HG02852 (cell line): ENCODE data around the gene SERGEF.

Source experiments
- ATAC-seq: cut with Tn5 transposase; IDR thresholded peaks from one replicate; pipeline ENCODE4 v1.9.1; 2021; ENCODE audit warnings: mild to moderate bottlenecking, moderate library complexity; ENCODE audit not compliant: unreplicated experiment

SERGEF gene

DNA sequence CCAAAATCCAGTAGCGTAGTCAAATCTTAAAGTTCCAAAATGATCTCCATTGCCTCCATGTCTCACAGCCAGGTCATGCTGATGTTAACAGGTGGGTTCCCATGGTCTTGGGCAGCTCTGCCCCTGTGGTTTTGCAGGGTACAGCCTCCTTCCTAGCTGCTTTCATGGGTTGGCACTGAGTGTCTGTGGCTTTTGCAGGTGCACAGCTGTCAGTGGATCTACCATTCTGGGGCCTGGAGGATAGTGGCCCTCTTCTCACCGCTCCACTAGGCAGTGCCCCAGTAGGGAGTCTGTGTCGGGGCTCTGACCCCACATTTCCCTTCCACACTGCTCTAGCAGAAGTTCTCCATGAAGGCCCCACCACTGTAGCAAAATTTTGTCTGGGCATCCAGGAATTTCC is 145.5 kb downstream of the SERGEF start:
- ATAC-seq, result no peak

DNA sequence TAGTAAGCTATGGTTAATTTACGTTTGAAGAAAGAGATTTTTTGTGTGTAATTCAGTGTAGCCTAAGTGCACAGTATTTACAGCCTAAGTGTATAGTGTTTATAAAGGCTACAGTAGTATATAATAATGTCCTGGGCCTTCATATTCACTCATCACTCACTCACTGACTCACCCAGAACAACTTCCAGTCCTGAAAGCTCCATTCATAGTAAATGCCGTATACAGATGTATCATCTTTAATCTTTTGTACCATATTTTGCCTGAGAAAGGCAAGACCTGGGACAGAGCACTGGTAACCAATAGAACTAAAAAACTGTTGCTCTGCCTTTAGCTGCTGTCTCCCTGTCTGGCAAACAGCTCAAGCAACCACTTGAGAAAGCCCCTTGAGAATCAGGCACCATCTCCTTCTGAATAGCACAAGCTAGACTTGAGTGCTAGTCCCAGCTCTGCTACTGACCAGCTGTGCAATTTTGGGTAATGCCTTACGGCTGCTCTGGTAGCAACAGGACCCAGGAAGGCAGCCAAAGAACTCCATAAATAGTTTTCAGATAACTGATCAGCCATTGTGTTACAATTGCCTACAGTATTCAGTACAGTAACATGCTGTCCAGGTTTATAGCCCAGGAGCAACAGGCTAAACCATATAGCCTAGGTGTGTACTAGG is 146.9 kb downstream of the SERGEF start:
- ATAC-seq, result no peak

DNA sequence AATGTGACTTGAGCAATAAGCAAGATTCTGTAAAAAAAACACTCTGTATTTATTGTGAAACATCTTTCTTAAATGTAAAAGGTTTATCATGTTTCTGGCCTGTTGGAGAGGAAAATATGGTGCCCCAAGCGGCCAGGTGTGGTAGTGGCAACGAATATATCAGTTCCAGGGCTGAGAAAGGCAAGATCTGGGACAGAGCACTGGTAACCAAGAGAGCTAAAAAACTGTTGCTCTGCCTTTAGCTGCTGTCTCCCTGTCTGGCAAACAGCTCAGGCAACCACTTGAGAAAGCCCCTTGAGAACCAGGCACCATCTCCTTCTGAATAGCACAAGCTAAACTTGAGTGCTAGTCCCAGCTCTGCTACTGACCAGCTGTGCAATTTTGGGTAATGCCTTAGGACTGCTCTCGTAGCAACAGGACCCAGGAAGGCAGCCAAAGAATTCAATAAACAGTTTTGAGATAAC is 148.3 kb downstream of the SERGEF start:
- ATAC-seq, result no peak

DNA sequence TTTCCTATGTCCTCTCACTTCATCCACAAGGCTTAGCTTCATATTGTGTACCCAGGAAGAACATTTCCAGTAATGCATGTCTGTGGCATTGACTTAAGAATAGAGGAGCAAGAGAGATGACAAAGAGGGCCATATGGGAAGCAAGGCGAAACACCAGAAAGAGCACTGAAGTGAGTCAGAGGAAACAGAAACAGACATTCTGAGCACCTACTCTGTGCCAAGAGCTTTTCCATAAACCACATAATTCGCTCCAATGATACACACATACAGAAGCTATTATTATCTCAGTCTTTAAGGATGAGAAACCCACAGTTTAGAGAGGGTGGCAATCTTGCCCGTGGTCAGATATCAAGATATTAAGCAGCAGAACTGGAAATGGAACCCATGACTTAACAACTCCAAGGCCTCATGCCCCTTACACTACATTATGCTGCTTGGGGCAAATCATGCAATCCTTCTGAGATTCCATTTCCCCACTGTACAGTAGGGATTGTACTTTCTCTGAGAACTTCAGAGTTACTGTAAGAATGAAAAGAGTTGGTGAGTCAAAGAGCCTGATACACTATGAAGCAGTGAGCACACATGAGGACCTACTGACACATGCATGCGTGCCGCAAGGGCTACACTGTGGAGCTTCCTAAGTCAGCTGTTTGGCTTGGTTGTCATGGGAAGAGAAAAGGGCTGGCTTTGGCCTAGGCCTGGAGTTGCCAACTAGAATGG is 151.7 kb downstream of the SERGEF start:
- ATAC-seq, result no peak

DNA sequence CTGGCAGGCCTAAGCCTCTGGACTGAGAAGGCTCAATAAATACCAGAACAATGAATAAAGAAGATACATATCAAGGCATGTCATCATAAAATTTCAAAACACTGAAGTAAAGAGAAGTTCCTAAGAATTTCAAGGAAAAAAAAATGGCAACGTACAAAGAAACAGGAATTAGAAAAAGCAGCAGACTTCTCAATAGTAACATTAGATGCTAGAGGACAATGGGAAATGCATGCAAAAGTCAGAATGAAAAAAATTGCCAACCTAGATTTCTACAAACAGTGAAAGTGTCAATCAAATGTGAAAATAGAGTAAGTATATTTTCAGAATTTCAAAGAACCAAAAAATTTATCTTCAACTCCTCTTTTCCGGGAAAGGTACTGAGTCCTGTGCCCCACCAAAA is 153.3 kb downstream of the SERGEF start:
- ATAC-seq, result no peak

DNA sequence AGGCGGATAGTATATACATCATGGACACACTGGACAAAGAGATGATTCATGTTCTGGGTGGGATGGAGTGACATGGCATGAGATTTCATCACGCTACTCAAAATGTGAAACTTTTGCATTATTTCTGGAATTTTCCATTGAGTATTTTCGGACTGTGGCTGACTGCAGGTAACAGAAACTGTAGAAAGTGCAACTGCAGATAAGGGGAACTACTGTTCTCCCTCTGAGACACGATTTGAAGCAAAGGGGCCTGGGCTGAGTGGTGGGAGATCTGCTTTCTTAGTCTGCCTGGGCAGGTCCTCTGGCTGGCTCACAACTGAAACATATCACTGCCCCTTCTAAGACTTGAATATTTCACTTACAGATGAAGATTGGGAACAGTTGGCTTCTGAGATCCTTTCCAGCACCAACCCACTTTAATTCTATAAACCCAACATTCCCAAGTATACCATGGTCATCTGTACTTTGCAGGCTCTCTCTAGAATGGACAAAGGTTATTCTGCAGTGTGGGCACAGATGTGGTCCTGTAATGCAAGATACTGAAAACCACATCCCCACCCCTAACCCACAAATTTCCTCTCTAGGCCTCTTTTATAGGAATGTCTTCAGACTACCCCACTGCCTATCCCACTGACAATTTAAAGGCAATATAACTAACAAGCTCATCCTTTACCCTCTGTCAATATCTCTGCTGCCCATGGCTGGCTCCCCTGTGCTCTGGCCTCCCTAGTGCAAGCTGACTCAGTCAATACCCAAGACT is 157.1 kb downstream of the SERGEF start:
- no peak for ATAC-seq

DNA sequence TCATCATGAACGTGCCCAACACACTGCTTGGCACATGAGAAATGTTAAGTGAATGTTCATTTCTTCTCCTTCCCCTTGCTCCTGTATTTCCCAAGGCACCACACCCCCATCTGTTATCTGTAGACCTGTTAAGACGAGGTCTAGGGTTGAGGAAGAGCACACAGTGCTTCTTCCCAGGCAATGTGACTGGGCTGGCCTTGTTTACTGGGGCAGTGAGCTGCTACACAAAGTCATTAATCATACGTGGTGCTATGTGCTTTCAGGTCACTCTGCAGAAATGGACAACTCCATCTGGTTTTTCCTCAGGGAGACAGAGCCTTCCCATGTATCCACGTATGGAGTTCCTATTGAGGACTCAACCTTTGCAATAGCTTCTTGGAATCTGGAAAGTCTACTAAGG is 159.6 kb downstream of the SERGEF start:
- ATAC-seq, result no peak

DNA sequence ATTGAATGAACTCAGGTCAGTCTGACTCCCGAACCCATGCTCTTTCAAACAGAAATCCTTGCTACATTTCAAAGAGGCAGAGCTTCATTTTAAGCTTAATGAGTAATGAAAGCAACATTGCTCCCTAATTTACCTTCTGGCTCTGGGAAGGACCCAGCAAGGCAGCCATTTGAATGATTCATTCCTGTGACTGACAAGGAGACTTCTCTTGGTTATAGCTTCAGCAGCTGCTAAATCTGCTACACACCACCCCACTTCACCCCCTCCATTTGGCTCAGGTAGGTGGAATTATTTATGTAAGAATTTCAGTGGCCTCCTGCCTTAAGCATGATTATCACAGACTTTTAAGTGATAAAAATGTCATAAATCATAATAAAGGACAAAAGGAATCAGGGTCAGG is 160.6 kb downstream of the SERGEF start:
- no peak for ATAC-seq

DNA sequence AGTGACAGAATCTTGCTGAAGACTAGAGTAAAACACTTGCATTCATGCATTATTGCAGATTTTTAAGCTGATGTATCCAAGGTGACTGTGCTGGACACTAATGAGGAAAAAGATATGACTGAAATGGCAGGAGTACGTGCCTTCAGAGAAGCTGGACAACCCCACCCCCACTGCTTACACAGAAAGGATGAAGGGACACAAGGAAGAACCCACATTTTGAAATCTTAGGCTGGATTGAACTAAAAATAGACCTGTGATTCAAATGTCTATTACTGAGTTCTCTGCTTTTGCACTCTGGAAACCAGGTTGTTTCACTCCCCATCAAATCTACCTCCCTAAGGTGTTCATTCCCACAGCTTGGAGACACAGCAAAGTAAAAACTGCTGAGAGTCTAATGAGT is 161.2 kb downstream of the SERGEF start:
- no peak for ATAC-seq

DNA sequence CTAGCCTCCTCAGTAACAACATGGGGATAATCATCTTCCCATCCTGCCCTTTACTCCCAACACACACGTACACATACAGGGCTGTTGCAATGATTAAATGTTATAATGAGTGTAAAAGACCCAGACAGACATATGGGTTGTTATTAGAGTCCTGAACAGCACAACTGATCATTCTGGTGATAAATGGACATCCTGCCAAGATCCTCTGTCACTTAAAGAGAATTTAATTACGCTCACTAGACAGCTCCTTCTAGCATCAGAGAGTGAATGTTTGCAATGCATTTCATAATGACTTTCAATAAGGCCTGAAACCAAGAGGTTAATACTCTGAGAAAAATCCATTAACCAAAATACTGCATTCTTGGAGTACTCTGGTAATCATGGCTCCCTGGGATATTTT is 162.5 kb downstream of the SERGEF start:
- no peak for ATAC-seq

DNA sequence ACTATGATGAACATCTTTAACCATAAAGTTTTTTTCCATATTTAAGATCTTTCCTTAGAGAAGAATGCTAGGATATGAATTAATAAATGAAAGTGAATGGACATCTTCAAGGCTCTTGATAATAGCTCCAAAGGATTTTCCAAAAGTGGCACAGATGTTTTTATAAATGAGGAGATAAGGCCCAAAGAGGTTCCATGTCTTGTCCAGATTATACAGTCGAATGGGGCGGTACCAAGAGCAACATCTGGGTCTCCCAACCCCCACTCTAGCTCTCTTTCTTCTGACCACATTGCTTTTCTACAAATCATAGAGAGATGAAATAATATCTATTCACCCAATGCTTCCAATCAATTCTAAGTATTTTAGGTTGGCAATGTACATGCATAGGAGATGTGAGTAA is 164.1 kb downstream of the SERGEF start:
- no peak for ATAC-seq

DNA sequence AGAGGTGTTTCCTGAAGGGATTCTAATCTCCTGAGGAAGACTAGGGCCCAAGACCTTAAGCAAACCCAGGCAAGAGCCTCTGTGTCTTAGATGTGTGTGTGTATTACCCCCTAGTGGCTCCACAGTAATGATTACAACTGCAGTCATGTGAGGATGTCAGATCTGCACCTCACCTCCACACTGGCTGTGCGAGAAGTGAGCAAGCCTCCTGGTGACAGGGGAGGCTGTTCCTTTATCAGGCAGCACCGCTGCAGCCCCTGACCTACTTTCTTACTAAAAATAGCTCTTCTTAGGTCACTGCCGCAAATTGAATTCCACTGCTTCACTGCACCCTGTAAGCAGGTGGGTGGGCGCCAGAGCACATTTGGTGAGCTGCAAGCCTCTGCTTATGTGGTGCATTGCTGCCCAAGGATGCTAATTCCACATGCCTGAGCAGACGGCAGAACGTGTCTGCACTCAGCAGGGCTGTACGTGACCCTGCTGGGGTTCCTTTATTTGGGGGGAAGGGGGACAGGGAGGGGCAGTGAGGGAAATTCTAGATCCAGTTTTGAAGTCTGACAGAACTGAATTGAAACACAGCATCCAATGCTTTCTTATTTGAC is 165.9 kb downstream of the SERGEF start:
- ATAC-seq, result no peak

DNA sequence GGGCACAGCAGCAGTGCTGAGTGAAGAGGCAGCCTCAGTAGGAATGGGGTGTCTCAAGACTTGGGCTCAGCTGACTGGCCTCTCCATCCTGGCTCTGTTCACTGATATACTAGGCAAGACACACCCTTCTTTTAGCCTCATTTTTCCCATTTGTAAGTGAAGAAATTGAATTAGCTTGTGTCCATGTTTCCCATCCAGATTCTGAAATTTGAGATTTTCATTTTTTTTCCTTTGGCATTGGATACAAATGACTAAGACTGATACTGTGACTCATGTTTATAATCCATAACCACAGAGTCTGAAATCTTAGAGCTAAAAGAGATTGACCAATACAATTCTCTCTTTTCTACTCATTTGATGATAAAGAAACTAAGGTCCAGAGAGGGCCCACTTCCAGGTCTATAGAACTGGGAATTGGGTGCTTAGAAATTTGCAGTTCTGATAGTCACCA is 167.4 kb downstream of the SERGEF start:
- no peak for ATAC-seq

DNA sequence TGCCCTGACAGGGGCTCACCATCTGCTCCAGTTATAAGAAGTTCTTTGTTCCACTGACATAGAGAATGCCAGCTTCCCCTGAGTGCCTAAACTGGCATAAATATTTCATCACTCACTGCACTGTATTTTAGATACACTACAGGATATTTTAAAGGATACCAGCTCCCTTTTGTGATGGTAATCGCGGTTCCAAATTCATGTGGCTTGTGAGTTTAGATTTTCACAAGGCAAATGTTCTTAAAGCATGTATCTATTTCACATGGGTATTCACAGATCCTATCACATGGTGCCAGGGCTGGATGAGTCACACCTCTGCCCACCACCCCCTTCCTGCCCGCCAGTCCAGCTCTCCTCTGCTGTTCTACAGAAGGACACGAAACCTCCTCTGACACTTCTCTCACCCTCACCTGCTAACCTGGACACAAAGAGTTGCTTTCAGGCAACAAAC is 172.7 kb downstream of the SERGEF start:
- no peak for ATAC-seq

DNA sequence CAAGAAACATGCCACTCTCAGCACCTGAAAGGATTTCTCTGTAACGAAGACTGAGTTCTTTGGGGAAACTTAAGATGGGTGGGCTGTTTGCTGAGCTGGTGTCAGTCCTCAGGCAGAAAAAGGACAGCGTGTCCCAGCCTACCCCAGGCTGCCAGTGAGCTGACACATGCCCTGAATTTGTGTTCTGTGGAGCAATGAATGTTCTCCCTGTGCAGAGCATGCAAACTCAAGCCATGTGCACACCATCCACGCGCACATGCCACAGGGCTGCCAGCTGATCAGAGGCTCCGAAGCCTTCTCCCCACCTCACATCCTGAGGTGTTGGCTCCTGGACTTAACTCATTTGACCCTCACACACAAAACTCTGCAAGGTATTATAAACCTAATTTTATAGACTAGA is 173.4 kb downstream of the SERGEF start:
- ATAC-seq, result no peak

DNA sequence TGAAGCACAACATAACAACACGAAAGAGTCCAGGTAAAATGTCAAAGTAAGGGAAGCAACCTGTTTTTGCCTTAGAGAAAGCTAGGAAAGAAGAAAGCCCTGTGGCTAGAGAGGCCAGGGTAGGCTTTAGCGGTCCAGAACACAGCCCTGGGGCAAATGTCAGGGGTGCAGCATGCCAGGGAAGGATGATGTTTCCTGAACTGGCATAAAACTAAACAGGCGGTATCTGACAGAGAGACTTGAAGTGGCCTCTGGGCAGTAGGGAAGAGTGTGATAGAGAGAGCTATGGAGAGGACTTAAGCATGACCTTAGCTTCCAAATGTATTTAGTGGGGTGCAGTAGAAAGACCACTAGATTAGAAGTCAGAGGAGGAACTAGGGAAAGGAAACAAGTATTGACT is 174.7 kb downstream of the SERGEF start:
- no peak for ATAC-seq

DNA sequence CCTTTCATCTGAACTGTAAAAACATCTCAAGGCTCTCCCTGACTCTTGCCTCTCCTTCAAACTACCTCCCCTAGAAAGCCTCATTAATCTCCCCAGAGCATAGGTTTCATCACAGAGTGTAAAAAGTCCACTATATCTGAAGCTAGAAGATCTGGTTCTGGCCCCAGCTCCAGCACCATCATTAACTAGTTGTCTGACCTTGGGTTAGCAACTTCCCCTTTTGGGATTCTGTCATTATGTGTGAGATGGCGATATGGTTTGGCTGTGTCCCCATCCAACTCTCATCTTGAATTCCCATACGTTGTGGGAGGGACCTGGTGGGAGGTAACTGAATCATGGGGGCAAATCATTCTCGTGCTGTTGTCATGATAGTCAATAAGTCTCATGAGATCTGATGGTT is 181.0 kb downstream of the SERGEF start:
- ATAC-seq, result no peak

DNA sequence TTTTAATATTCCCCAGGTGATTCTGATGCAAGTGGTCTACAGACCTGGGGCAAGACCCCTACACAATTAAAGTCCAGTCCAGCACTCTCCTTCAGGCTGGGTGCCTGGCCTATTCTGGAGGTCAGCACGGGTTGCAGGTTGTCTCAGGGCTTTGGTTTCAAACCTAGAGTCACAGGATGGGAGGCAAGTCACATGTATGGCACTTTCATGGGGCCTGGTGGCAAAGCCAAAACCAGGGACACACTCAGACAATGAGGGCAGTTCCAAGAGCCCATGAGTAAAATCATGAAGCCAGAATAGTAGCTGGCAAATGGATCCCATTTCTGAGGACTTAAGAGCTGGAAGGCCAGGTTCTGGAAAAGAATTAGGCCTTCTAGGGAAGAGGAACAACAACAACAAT is 181.6 kb downstream of the SERGEF start:
- ATAC-seq, result no peak

DNA sequence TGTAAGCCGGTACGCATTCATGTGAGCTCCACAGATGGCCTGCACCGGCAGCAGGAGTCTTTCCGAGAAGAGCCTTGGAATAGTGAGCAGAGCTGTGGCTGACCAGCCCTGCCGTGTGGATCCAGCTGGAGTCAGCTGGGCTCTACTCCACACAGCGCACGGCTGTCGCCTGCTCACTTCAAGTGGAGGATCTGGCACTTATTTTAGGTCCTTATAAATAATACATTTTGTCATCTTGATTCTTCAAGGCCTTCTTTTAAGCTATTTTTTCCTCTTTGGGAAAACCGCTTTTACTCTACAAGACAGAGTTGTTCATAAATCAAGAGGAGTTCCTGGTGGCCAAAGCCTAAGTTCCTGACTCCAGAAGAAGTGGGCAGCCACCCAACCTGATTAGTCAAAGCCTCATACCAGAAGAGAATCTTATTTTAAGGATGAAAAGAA is 184.5 kb downstream of the SERGEF start:
- ATAC-seq, result no peak

DNA sequence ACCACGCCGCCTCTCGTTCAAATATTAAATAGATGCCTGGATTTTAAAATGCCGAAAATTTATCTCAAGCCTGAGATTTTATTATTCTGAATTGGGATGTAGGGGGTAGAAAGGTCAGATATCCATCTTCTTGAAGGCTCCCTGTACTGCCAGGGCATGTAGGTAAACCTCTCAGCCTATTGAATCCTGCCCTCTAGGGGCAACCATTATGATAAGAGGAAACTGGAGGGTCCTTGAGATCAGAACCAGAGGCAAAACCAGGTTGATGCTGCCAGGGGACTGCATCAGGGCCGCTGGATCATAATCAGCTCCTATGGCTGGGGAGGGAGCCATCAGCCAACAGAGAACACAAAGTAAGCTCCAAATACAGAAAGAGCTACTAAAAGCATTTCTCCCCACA is 185.8 kb downstream of the SERGEF start:
- no peak for ATAC-seq

DNA sequence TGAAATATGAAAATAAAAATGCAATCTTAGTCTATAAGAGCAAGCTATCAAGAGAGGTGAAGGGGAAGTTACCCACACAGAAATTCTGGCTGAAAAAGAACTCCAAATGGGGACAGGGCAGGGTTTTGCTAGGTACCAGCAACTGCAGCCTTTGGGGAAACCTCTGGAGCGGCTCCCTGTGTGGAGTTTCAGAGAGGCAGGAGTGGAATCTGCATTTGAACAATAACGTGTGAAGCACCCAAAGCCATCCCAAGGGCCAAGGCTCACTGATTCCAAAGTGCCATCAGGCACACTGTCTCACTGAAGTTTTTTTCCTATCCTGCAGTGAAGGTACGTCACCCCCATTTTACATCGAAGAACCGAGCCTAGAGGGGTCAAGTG is 190.5 kb downstream of the SERGEF start:
- ATAC-seq, result no peak
